ENCODE data around the gene TNFAIP8L1.
A peak's percentile ranks its signal among the peaks of the same experiment; 100 is the strongest.

The TNFAIP8L1 gene

DNA sequence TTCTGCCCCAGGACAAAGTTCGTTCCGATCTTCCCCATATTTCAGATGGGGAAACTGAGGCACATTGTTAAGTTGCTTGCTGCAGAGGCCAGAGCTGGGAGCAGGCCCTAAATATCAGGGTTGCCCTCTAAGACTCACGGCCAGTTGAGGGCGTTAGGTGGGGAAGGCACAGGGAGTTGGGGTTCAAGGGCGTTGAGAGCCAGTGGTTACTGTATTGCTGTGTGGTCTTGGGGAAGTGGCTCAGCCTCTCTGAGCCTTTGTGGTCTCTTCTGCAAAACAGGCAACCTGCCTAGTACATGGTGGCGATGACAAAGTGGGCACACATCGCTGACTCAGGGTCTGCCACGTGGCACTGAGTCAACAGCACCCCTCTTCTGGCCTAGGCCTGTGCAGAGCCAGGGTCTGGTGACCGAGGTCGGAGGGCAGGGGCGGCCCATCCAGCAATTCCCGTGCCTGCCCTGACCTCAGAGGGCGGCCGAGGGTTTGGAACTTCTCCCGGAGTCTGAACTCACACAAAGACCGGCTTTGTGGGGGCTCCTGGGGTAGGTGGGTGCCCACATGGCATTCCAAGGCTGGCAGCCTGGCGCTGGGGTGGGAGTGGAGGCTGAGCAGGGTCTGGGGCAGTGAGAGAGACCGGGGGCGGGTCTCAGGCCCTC is 10.2 kb downstream of the TNFAIP8L1 start:
- no peak for DNase-seq (ENCODE audit: low read depth)

DNA sequence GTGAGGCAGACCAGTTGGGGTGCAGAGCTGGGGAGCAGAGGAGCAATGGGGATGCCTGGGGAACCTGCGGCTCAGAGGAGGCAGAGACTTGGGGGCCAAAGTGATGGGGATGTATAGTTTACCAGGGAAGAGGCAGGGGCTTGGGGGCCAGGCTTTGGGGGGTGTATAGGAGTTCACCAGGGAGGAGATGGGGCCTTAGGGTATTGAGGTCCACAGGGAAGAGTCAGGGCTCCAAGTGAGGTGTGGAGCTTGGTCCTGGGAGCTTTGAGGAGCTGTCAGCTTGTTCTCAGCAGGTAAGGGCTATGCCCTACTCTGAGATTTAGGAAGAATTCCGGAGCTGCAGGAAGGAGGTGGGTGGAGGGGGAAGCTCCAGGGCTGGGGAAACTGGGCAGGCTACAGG is 10.8 kb downstream of the TNFAIP8L1 start:
- no peak for DNase-seq (ENCODE audit: low read depth)

DNA sequence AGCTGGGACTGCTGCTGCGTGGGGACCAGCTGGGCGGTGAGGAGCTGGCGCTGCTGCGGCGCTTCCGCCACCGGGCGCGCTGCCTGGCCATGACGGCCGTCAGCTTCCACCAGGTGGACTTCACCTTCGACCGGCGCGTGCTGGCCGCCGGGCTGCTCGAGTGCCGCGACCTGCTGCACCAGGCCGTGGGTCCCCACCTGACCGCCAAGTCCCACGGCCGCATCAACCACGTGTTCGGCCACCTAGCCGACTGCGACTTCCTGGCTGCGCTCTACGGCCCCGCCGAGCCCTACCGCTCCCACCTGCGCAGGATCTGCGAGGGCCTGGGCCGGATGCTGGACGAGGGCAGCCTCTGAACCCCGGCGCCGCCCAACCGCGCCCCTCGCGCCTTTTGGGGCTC is 12.8 kb downstream of the TNFAIP8L1 start:
- DNase-seq (ENCODE audit: low read depth): no peak

DNA sequence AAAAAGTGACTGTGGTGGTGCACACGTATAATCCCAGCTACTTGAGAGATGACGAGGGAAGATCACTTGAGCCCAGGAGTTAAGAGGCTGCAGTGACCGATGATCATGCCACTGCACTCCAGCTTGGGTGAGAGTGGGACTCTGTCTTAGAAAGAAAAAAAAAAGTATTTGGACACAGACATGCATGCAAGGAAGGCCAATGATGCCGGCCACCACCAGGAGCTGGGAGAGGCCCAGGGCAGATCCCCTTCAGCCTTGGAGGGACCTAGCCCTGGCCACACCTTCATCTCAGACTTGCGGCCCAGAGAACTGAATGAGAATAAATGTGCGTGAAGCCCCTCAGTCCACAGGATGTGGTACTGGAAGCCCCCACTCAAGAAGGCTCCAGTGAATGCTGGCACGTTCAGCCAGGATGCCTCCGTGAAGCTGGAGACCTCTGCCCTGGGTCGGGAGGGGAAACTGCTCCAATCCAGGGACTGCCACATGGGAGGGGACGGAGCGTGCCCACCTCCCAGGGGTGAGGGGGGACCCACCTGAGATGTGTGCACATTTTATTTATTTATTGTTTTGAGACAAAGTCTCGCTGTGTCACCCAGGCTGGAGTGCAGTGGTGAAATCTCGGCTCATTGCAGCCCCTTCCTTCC is 14.6 kb downstream of the TNFAIP8L1 start:
- DNase-seq (ENCODE audit: low read depth): no peak

DNA sequence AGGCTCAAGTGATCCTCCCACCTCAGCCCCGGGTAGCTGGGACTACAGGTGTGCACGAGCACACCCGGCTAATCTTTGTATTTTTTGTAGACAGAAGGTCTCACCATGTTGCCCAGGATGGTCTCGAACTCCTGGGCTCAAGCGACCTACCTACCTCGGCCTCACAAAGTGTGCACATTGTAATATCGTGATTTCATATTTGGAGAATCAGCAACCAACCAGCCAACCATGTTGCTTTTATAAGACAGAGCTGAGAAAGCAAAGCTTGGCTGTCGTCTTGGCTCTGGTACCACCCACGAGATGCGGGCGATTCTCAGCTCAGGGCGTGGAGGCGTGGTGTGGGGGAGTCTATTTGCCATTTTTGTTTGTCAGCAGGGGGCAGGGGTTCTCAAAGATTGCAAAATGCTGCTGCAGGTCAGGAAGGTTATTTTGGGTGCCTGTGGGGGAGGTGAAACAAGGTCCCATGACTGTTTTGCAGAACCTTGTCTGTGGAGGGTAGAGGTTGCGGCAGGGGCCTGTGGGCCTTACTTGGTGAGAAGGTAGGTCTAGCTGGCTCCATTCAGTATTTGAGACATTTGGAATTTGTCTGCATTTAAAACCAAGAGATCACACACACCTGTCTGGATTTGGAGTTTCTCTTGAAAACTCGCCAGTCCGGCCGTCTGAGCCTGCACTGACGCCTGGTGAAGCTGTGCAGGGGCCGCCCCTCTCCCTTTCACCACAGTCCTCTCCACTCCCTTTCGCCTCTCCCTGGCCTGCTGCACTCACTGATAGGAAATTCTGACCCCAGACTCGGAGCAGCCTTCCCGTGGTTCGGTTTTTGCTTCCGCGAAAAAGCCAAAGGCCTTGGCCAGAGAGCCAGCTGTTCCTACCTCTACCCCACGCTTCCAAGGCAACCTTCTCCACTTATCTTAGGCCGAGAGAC is 15.4 kb downstream of the TNFAIP8L1 start:
- DNase-seq (ENCODE audit: low read depth): no peak

DNA sequence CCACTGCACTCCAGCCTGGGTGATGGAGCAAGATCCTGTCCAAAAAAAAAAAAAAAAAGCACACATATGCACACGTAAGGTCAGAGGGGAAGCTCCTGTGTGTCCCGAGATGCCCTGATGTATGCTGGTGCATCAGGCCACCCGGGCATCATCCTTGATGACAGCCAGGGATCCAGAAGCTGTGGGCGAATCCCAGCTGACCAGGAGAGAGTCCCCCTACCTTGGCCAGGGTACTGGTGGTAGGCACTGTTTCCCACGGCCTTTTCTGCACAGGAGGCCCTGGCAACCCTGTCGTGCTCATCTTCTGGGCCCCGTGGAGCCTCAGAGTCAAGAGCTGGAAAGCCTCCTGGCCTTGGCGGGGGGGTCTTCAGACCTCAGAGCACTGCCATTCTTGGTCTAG is 16.8 kb downstream of the TNFAIP8L1 start:
- DNase-seq (ENCODE audit: low read depth): no peak

DNA sequence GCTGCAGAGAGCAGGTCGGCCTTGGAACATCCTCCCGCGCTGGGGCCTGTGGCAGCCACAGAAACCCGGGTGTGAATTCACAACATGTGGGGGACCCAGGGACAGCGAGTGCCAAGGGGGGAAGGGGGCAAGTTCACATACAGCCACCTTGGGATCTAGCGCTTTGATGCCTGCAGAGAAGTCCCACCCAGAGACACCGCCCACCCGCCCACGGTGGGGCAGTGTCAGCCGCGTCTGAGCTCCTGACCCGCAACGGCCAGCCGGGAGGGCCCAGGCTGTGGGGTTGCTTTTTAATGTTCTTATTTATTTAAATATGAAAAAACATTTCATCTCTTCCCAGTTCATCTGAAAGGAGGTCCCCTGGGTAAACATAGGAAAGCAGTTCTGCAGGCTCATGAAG is 17.9 kb downstream of the TNFAIP8L1 start:
- DNase-seq (ENCODE audit: low read depth): no peak

DNA sequence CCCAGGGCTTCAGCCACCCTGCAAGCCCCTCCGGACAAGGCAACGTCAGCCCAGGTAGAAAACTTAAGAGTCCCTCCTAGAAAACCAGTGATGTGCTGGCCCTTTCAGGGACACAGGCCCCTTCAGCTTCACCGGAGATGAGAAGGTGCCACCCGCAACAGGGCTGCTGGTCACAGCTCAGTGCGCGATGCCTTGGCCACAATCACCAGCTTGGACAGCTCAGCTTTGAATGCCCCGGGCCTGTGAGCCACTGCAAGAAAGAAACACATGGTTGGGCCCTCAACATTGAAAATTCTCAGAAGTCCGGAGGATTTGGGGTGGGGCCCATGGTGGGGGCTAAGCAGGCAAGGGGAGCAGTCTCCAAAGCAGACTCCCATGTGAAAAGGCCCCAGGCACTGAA is 18.5 kb downstream of the TNFAIP8L1 start:
- DNase-seq (ENCODE audit: low read depth): no peak

DNA sequence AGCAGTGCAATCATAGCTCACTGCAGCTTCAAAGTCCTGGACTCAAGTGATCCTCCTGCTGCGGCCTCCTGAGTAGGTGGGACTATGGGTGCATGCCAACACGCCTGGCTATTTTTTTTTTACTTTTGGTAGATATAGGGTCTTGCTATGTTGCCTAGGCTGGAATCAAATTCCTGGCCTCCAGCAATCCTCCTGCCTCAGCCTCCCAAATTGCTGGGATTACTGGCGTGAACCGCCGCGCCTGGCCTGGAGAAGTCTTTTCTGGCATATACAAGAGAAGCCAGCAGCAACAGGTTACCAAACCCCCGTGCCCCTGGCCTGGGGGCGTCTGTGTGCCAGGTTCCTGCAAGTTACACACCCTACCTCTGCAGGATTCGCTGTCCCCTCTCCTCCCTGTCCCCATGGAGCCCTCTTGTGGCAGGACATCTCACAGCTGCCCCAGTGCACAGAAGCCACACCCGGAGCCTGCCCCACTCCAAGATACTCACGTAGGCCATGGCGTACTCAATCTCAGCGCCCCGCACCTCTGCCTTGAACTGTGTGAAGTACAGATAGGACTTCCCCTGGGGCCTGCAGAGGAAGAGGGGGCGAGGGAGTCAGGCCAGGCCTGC is 21.0 kb downstream of the TNFAIP8L1 start:
- DNase-seq (ENCODE audit: low read depth): no peak

DNA sequence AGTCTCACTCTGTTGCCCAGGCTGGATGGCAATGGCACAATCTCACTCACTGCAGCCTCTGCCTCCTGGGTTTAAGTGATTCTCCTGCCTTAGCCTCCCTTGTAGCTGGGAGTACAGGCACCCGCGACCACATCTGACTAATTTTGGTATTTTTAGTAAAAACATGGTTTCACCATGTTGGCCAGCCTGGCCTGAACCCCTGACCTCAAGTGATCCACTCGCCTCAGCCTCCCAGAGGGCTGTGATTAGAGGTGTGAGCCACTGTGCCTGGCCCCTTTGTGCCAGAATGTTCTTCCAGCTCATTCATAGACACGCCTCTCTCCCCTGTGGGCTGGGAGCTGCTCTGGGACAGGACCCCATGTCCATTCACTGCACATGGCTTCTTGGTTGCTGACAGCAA is 21.7 kb downstream of the TNFAIP8L1 start:
- no peak for DNase-seq (ENCODE audit: low read depth)

DNA sequence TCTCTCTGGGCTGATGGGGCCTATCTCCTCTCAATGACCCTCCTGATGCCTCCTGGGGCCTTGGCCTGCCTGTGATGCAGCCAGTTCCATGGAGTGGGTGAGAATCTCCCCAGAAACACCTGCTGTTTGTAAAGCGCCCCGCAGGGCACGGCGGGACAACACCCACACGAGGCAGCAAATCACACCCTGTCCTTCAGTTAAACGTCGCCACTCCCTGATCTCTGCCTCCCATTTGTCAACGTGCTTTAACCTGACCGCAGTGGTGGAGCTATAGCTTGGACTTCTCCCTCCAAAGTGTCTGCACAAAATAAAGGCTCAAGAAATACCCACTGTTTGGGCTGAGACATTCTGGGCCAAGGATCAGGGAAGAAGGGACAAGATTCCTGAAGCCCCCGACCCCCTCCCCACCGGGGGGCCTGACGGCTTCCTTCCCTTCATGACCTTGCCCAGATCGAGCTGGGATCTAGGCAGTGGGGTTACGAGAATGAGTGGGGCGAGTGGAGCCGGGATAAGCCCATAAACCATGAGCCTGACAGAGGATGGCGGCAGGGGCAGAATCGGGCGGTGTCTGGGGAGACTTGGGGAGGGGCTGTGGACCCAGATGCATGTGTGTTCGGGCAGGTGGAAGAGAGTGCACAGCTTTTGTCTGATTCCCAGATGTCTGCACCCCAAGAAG is 22.8 kb downstream of the TNFAIP8L1 start:
- DNase-seq (ENCODE audit: low read depth): no peak

DNA sequence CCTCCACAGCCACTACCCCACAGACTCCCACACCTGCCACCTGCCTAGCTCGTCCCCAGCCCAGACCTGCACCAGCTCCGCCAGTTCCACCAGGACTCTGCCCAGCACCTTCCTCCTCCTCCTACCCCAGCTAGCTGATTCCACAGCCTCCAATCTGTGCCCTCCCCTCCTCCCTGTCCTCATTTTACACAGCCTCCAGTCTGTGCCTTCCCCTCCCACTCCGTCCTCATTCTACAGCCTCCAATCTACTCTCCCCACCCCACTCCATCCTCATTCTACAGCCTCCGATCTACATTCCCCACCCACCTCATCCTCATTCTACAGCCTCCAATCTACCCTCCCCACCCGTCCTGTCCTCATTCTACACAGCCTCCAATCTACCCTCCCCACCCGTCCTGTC is 23.5 kb downstream of the TNFAIP8L1 start:
- DNase-seq (ENCODE audit: low read depth): no peak

DNA sequence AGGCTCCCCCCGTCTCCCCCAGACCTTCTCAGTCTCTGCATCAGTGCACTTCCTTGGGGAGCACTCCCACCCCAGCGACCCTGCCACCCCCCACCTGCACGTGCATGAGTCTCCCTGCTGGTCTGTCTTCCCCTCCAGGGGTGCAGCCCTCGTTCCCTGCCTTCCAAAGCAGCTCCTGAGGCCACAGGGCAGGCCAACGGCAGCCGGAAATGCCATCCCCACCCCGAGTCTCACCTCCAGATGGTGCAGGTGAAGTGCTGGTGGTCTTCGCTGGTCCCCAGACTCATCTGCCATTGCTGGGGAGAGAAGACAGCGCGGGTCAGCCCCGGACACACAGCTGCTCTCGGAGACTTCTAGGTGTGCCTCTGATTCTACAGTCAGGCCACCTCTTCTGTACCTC is 25.3 kb downstream of the TNFAIP8L1 start:
- no peak for DNase-seq (ENCODE audit: low read depth)

DNA sequence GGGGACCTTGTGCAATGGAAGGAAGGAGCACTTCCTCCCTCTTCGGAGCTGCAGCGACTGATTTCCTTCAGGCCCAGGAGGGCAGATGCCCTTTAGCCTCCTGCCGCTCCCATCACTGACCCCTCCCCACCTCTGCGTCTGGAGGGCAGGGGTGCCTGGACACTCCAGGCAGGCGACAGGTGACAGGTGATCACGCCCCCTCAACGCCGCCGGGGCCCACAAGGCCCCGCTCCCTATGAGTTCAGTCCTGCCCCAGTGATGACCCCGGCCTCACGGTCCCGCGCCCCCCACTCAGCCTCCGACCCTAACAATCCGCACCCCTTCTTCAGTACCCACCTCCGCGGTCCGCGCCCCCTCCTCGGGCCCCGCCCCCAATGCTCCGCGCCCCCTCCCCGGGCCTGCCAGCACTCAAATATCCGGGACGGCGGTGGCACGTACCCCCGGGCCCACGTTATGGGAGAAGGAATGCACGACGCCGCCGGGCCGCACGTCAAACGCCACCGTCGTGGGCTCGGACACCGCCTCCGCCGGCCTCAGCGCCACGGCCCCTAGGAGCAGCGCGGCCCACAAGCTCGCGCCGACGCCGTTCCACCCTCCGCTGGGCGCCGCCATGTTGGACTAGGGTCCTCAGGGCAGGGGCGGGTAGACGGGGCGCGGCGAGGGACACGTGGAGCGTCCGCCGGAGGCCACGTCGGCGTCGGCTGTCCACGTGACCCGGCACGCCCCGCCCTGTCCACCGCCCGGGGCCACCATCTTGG is 30.6 kb downstream of the TNFAIP8L1 start, which contains the start of gene MYDGF:
TSS of gene MYDGF (minus strand) at position 620 of the 758 bp plus-strand sequence. CDS start at position 612, 8 bp downstream.
- DNase-seq (ENCODE audit: low read depth): peak; percentile 80

DNA sequence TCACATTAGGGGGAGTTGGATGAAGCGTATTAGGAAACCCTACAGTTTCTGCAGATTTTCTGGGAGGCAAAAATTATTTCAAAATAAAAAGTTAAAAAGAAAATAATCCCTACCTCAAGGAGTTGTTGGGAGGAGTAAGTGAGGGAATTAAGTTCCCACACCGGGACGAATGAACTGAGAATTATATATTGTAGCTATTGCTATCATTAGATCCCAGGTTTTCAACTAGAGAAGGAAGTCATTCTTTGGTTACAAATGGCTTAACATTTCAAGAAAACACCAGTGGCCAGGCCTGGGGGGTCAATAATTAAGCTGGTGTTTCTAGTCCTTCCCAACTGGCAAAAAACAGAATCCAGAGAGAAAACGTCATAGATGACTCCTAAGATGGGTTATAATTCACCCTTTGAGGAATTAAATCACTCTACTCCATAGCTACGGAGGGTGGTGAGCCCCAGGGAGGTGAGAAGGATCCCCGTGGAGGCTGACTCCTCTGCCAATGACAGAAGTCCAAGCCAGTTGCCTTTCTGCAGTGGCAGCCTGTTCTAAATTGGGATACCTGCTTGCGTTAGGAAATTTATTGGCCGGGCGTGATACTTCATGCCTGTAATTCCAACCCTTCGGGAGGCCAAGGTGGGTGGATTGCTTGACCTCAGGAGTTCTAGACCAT is 32.0 kb downstream of the TNFAIP8L1 start:
- DNase-seq (ENCODE audit: low read depth): no peak

DNA sequence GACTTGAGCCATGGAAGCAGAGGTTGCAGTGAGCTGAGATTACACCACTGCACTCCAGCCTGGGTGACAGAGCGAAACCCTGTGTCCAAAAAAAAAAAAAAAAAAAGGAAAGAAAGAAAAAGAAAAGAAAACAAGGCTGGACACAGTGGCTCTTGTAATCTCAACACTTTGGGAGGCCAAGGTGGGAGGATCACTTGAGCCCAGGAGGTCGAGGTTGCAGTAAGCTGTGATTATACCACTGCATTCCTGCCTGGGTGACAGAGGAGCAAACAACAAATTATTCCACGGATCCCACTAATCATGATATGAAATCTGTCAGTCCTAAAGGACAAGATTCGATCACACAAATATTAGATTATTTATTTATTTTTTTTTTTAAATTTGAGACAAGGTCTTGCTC is 33.9 kb downstream of the TNFAIP8L1 start:
- DNase-seq (ENCODE audit: low read depth): no peak

DNA sequence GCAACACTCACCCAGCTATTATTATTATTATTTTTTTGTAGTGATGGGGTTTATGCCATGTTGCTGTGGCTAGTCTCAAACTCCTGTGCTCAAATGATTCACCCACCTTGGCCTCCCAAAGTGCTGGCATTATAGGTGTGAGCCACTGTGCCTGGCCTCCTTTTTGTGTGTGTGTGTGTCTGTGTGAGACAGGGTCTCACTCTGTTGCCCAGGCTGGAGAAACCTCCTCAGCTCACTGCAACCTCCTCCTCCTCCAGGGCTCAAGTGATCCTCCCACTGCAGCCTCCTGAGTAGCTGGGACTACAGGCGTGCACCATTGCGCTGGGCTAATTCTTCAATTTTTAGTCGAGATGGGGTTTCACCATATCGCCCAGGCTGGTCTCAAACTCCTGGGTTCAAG is 34.4 kb downstream of the TNFAIP8L1 start:
- DNase-seq (ENCODE audit: low read depth): no peak

DNA sequence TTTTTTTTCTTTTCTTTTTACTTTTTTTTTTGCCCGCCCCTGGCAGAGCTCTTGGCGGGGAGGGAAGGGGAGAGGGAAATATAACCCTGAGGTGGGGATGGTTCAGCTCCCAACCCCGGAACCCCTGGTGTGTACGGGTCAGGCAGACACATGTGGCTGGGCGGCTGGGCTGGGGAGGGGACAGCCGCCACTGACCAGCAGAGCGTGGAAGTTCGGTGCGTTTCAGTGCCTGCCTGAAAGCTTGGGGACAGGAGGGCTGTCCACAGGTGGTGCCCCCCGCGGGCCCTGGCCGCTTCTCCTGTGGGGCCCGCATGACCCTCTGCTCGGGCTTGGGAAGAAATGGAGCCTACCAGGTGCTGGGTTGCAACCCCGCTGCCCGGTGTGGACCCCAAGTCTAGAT is 36.0 kb downstream of the TNFAIP8L1 start:
- no peak for DNase-seq (ENCODE audit: low read depth)

DNA sequence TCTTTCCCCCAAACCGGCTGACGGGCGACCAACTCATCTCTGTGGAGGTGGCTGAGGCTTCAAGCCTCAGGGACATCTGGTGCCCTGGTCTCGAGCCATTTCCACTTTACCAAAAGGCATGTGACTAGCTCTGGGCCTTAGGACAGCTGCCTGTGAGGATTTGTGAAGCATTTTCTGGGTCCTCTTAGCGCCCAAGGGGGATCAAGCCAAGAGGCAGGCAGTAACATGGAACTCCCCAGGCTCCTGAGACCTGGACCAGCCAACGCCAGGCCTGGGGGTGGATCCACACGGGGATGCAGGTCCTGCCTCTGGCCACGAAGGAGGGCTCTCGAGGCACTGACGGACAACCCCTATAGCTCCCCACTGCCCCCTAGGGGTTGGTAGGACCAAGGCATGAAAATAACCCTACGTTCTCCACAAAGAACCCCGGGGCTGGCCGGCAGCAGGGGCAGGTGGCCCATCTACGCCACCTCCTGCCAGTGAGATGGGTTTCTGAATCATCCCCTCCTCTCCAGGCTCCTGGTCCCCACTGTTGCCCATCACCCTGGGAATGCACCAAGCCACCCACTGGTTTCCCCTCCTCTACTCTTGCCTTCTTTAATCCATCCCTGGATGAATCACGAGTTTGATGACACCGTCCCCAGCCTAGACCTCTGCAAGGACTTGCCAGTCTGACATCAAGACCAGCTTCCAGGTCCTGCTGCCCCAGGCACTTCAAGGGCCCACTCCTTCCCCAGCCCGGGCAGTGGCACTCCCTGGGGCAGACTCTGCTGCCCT is 37.8 kb downstream of the TNFAIP8L1 start:
- peak; percentile 59 for DNase-seq (ENCODE audit: low read depth)

Measured in amniotic epithelial cell (primary cell).